HG03575 (cell line): ENCODE results near the gene AMBP.
"Not testable (repeated sequence)": the region's sequence is repeated elsewhere in the genome, so short reads cannot be mapped to it uniquely, and the experiment has no call there.

ENCODE experiments used
- ATAC-seq: cut with Tn5 transposase; IDR thresholded peaks from one replicate; pipeline ENCODE4 v1.9.1; 2021; ENCODE audit not compliant: unreplicated experiment, insufficient number of reproducible peaks, low FRiP score; ENCODE audit errors: extremely low read depth

The AMBP gene

DNA sequence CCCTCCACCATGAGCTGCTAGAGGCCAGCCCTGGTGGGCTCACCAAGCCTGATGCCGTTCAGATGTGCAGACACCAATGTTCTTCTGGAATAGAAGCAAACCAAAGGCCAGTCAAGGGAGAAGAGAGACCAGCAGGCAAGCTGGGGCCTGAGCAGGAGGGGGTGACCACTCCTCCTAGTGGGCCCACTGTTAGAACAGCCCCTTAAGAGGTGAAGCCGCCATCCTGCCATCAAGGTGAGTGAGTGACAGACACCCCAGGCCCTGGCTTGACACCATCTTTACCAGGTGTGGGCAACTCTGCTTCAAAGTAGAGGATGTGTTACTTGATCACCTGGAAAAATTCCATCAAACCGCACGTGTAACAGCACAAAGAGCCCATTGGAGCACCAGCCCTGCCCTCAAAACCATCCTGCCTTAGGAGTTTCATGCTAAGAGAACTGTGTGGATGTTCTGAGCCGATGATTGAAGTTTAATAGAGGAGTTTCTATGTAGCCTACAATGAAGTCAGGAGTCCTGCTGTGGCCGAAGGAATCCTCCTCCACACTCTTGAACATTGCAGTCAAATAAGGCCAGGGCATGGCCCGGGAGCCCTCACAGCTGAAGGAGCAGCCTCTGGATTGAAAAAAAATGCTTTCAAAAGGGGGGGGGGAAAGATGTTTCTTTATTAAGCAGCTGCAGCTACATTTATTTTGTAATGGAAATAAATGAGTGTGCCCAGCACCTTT lies 20.8 kb downstream of the AMBP start:
- no peak for ATAC-seq

DNA sequence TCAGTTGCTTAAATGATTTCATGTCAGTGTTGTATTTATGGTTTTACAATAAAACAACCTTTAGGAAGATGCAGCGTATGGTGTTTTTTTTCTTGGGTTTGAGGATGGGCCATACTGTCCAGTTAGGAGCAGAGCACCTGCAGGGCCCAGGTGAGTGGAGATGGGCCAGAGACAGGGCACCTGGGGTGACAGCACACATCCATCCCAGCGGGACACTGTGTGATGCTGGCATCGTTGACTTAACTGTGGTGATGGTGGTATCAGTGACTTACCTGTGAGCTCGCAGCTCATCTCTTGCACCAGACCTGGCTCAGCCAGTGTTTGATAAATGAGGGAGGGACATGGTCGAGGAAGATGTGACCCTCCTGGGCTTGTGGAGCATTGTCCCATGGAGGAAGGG lies 21.6 kb downstream of the AMBP start:
- no peak for ATAC-seq

DNA sequence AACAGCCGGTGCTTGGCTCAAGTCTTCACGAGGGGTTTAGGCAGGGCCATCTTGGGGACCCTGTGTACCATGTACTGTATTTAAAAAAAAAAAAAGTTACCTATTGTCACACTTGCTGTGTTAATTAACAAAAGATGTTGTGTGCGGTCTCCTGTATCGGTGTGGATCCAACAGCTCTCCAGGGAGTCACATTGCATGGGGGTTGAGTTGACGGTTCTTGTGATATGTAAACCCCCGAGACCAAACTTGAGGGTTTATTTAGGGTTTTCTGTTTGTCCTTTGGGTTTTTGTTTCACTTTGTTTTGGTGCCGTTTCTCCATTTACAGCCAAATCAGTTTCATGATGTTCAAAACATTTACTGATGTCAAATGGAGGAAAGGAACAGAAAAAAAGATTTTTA lies 22.2 kb downstream of the AMBP start:
- ATAC-seq = no peak

DNA sequence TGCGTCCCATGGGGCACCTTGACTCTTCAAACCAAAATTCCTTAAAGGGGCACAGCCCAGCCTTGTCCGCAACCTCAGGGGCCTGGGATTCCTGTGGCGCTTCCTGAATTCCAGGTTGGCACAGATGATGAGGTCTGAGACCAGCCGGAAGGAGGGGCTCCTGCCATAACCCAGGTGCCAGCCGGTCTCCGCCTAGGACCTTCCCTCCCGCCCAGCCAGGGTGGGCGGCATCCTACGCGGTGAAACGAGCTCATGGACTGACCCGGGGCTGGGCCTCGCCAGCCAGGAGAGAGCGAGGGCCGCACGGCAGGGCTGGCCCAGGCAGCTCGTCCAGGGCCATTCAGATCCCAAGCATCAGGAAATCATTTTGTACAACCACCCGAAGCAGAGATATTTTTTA lies 23.0 kb downstream of the AMBP start:
- no peak for ATAC-seq

DNA sequence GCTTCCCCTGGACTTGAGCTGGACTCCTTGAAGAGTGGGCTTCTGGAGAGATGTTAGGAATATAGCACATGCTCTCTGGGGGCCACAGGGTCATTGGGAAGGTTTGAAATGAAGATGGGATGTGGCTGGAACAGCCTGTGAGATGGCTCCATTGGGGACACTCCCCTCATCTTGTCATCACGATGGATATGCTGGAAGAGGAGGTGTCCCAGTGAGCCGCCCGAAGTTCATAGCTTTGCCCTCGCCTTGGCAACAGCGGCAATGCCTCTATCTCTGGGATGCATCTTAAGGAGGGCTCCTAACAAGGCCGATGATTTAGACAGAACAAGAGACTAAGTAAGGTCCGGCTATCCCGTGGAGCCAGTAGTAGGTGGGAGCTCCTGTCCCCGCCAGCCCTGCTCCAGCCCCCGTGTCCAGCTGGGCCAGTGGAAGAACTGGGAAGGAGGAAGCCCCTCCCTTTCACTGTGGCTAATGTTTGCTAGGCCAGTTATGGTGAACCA lies 23.9 kb downstream of the AMBP start:
- ATAC-seq = no peak

DNA sequence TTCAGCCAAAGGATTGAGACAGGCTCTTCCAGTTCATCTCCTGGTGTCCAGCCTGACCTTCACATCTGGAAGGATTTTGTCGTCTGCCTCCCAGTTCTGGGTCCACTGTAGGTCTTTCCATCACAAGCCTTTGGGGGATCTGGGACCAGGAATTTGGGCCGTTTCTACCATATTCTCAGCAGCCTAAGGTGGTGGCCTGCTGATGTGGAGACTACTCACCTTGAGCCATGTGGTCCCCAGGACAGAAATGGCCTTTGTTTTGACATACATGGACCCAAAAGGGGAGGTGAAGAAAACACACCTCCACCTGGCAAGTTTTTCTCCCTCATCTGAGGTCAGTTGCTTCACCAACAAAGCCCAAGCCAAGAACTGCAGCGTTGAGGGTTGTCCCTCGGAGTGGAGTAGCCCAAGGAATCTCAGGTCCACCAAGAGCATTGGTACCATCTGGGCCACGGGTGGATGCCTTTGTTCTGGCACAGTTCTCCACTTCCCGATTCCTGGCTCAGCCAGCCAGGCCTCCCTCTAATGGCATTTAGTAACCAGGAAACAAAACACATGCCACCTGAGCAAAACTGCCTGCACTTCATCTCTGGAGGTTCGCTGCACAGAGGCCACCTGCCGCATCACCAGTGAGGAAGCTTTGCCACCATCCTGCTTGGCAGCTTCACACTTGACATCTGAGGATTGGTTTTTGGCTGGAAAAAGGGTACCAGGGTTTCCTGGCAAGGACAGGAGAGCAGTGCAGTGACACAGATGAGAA lies 24.7 kb downstream of the AMBP start:
- ATAC-seq = no peak

DNA sequence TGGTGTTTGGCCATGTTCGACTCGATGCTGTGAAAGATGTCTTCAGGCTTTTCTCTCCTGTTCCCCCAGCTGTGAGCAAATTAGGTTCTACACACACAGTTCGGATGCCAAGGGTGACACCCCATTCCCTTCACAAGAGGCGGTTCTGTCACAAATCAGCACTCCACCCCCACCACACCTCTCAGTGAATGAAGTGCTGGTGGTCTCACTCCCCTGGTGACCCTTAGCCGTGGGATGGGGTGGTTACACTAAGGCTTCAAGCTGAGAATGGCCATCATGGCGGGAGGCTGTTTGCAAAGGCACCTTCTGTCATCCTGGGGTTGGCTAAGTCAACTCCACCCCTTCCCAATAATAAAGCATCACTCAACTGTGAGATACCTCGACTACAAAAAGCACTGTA lies 26.4 kb downstream of the AMBP start:
- no peak for ATAC-seq

DNA sequence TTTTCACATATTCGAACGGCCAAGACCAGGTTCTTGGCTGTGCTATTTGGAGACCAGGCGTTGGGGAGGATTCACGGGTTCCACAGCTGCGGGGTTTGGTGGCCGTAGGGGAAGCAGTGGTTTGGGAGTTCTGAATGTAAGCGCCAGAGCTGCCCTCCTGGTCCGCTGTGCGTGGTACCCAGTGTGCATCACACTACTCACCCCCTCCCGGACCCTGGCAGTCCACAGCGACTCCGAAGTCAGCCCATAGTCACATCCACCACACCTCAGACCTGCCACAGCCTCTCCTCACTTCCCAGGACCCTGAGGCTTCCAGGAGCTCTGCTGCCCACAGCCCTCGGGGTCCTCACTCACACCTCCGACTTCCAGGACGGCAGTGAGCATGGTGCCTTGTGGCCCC lies 26.8 kb downstream of the AMBP start:
- no peak for ATAC-seq

DNA sequence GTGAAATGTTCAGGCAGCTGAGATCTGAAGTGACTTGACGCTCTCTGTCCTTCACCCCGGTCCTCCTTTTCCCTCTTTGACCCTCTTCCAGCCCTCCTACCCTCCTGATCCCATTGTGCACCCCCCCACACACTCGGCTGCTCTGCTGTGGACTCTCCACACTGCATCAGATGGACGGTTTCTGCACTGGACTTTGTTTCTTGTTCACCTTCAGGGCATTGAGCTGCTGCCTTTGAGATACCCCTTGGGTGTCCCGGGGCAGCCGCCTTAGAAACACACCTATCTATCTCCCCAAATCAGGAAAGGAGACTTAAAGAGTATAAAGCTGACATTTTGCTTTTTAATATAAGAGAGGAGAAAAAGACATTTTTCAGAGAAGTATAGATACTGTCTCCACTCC lies 27.5 kb downstream of the AMBP start:
- ATAC-seq = no peak

DNA sequence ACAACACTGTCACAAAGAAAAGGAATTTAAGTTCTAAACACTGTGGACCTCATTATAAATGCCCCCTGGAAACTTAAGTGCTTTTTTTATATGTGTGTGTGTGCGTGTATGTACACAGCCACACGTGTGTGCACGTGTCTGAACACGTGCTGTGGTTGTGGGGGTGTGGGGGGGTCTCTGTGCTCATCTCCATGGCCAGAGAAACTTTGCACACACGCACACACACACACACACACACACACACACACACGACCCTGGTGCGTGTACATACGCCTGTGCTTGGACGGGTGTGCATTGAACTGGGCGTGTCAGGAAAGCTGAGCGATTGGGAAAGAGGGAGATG lies 27.9 kb downstream of the AMBP start:
- ATAC-seq = no peak

DNA sequence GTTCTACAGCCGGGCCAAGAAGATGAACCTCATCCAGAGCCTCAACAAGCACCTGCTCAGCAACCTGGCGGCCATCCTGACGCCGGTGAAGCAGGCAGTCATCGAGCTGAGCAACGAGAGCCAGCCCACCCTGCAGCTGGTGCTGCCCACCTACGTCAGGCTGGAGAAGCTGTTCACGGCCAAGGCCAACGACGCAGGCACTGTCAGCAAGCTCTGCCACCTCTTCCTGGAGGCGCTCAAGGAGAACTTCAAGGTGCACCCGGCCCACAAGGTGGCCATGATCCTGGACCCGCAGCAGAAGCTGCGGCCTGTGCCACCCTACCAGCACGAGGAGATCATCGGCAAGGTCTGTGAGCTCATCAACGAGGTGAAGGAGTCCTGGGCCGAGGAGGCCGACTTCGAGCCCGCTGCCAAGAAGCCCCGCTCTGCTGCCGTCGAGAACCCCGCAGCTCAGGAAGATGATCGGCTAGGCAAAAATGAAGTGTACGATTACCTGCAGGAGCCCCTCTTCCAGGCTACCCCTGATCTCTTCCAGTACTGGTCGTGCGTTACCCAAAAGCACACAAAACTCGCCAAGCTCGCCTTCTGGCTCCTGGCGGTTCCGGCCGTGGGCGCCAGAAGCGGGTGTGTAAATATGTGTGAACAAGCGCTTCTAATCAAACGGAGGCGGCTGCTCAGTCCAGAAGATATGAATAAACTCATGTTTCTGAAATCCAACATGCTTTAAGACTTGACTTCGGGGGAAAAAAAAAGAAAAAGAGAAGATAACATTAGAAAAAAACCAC lies 28.5 kb downstream of the AMBP start:
- ATAC-seq = no peak

DNA sequence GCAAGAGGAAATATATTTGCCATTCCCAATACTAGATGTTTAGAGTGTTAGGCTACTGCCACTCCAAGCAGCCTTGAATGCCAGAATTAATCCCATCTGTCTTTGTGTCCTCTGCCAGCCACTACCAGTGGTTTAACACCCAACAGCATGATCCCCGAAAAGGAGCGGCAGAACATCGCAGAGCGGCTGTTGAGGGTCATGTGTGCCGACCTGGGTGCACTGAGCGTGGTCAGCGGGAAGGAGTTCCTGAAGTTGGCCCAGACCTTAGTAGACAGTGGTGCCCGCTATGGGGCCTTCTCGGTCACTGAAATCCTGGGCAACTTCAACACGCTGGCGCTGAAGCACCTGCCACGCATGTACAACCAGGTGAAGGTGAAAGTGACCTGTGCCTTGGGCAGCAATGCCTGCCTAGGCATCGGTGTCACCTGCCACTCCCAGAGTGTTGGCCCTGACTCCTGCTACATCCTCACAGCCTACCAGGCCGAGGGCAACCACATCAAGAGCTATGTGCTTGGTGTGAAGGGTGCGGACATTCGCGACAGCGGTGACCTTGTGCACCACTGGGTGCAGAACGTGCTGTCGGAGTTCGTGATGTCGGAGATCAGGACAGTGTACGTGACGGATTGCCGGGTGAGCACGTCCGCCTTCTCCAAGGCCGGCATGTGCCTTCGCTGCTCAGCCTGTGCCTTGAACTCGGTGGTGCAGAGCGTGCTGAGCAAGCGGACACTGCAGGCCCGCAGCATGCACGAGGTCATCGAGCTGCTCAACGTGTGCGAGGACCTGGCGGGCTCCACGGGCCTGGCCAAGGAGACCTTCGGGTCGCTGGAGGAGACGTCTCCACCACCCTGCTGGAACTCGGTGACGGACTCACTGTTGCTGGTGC lies 29.3 kb downstream of the AMBP start:
- ATAC-seq = no peak

DNA sequence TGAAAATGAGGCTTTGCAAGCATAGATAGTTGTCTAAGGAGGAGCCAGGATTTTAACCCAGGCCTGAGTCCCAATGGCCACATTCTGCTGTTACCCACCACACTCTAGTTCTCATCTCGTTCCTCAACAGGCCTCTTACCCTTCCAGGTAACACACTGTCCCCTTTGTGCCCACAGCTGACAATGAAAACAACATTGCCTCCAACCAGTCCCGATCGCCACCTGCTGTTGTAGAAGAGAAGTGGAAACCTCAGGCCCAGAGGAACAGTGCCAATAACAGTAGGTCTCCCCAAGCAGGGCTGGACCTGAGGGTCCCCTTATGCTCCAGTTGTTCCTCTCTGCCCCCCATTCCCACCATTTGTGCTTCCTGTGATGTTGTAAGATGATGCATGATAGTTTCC lies 30.4 kb downstream of the AMBP start:
- ATAC-seq = no peak

DNA sequence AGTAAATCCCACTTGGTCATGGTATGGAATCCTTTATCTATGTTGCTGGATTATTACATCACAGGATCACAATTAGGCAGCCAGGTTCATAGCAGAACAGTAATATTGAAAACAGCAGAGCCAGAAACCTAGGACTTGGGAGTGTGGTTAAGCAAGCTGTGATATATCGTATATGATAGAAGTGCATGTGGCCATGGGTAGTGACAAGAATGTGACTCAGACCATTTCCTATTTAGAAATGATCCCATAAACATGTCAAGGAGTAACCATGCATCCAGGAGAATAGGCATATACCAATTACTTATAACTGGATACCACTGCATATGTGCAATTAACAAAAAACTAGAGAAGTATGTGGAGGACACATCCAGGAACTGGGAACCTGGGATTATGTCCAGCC lies 31.2 kb downstream of the AMBP start:
- ATAC-seq = no peak

DNA sequence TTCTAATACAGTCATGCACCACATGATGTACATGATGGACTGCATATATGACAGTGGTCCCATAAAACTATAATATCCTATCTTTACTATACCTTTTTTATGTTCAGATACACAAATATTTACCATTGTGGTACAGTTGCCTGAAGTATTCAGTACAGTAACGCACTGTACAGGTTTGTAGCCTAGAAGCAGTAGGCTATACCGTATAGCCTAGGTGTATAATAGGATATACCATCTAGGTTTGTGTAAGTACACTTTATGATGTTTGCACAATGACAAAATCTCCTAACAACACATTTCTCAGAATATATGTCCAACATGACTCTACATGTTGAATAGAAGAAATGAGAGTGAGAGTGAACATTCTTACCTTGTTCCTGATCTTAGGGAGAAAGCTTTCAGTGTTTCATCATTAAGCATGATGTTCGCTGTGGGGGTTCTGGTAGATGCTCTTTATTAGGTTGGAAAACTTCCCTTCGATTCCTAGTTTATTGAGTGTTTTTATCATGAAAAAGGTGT lies 31.8 kb downstream of the AMBP start:
- ATAC-seq = no peak

DNA sequence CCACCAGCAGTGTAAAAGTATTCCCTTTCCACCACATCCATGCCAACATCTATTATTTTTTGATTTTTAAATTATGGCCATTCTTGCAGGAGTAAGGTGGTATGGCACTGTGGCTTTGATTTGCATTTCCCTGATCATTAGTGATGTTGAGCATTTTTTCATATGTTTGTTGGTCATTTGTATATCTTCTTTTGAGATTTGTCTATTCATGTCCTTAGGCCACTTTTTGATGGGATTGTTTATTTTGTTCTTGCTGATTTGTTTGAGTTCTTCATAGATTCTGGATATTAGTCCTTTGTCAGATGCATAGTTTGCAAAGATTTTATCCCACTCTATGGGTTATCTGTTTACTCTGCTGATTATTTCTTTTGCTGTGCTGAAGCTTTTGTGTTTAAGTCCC lies 34.4 kb downstream of the AMBP start:
- not testable (repeated sequence) for ATAC-seq

DNA sequence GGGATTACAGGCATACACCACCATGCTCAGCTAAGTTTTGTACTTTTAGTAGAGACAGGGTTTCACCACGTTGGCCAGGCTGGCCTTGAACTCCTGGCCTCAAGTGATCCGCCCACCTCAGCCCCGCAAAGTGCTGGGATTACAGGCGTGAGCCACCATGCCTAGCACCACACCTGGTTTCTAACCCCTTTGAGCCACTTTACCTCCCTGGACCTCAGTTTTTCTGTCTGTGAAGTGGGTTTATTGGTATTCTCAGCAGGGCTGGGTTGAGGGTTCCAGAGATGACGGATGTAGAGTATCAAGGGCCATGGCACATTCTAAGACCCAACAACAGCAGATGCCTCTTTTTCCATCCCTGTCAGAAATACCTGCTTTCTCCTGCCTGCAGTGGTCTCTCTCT lies 38.6 kb downstream of the AMBP start:
- ATAC-seq = no peak

DNA sequence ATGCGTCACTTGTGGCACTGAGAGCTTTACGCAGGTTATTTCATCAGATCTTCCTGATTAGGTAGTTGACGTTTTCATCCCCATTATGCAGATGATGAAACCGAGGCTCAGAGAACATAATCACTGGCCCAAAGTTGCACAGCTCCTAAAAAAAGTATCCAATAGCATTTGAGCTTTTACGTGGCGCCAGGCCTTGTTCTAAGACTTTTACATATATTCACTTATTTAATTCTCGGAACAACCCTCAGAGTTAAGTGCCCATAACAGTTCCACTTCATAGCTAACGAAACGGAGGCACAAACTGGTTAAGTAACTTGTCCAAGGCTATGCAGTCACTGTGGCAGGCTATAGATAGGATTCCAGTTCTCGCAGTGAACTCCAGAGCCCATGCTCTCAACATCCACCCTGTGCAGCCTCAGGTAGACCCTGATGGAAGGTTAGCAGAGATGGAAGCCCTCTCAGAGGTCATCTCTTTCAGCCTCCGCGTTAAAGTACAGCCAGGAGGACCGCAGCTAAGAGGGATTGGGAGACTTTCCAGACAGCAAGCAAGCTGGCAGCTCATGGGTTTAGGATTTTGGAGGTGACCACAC lies 39.3 kb downstream of the AMBP start:
- ATAC-seq = no peak
